Activated CD8-positive, alpha-beta memory T cell treated with anti-CD3 and anti-CD28 coated beads, Interleukin-2, amount 50 U/mL, for 48 hours (primary cell): ENCODE results near the gene RHOT2.
"Not testable (repeated sequence)": the region's sequence is repeated elsewhere in the genome, so short reads cannot be mapped to it uniquely, and the experiment has no call there.

Experiments used
- DNase-seq: peaks from one replicate; pipeline ENCODE4 v3.0.0-alpha.2; 2020

The RHOT2 gene

GRCh38 chr16:682493-683395, 14.8 kb downstream of the RHOT2 start:
- no peak for DNase-seq

- DNase-seq: no peak
Observed at GRCh38 chr16:683396-684070, 15.6 kb downstream of the RHOT2 start.

GRCh38 chr16:684071-684794, 16.3 kb downstream of the RHOT2 start, which contains the start of gene JMJD8:
Gene JMJD8, minus strand, starts transcription at chr16:684334. Its CDS starts 15 bp downstream, at chr16:684319.
- DNase-seq: peak; percentile 98

GRCh38 chr16:684961-685696, 17.2 kb downstream of the RHOT2 start:
- DNase-seq: no peak

GRCh38 chr16:685967-686366, 18.0 kb downstream of the RHOT2 start:
- no peak for DNase-seq

GRCh38 chr16:686459-687260, 18.7 kb downstream of the RHOT2 start:
- no peak for DNase-seq

- no peak for DNase-seq
Observed at GRCh38 chr16:687499-687898, 19.6 kb downstream of the RHOT2 start.

GRCh38 chr16:689175-689897, 21.4 kb downstream of the RHOT2 start:
- no peak for DNase-seq

- DNase-seq: not testable (repeated sequence)
Observed at GRCh38 chr16:691242-691641, 23.3 kb downstream of the RHOT2 start.

- DNase-seq: no peak
Observed at GRCh38 chr16:692356-693108, 24.6 kb downstream of the RHOT2 start.

- DNase-seq: no peak
Observed at GRCh38 chr16:693364-693763, 25.4 kb downstream of the RHOT2 start.

- DNase-seq: no peak
Observed at GRCh38 chr16:693766-694165, 25.8 kb downstream of the RHOT2 start.

- no peak for DNase-seq
Observed at GRCh38 chr16:694187-694862, 26.4 kb downstream of the RHOT2 start.

GRCh38 chr16:694863-695354, 27.0 kb downstream of the RHOT2 start:
- DNase-seq: no peak

- peak; percentile 85 for DNase-seq
Observed at GRCh38 chr16:695355-696089, 27.6 kb downstream of the RHOT2 start.

GRCh38 chr16:698911-699671, 31.2 kb downstream of the RHOT2 start:
- no peak for DNase-seq

GRCh38 chr16:700684-701584, 33.0 kb downstream of the RHOT2 start:
- peak; percentile 82 for DNase-seq
